ENCODE results near the gene DOCK10.

The DOCK10 gene

DNA sequence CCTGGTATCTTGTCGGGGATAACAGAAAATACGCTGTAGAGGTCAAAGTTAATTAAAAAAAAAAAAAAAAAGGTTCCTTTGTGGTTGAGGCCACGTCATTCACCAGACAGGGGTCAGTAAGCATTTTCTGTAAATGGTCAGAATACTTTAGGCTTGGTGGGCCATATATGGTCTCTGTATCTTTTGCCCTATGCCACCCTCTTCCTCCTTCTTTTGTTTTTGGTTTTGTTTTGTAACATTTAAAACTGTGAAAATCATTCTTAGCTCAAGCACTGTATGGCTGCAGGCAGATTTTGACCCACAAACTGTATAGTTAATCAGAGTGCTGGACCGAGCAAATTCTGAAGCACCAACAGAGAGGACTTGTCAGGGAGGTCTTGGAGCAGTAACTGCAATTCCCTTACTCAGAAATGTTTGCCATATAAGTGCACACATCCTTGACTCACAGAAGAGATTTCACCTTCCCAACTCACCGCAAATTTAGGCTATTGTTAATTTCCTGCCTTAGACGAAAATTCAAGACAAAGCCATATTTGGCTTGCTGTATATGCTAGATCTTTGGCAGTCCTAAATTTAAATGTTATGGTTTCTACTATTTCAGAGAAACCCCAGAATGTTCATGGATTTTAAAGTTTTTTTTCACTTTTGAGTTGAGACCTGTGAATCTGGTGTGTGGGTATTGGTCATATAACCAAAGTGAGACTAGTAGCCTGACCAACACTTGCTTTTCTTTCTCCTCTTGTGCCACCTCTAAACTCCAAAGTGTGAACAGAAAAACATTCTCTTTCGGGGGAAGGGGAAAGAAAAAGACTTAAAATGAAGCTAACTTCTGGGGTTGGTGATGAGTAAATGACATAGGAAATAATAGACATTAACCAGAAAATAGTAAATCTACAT is 65.4 kb downstream of the DOCK10 start:
- no peaks in the 10 kb centered on the region for H3K9me3 ChIP-seq (ENCODE audit: control insufficient read depth, insufficient read depth, low read length)
- H3K4me3 ChIP-seq (ENCODE audit: low read depth, low read length) = no peak overlapping the region
- H3K9ac ChIP-seq (ENCODE audit: low read depth, low read length) = no peak overlapping the region
- no peaks in the 10 kb centered on the region for H3K27me3 ChIP-seq (ENCODE audit: control insufficient read depth, insufficient read depth, low read length)
- H3K36me3 ChIP-seq (ENCODE audit: control insufficient read depth, insufficient read depth, low read length) = no peaks in the 10 kb centered on the region
- no peak overlapping the region for H3K27ac ChIP-seq (ENCODE audit: low read depth, low read length)
- no peaks in the 10 kb centered on the region for H3K4me1 ChIP-seq (ENCODE audit: control insufficient read depth, insufficient read depth, low read length)

DNA sequence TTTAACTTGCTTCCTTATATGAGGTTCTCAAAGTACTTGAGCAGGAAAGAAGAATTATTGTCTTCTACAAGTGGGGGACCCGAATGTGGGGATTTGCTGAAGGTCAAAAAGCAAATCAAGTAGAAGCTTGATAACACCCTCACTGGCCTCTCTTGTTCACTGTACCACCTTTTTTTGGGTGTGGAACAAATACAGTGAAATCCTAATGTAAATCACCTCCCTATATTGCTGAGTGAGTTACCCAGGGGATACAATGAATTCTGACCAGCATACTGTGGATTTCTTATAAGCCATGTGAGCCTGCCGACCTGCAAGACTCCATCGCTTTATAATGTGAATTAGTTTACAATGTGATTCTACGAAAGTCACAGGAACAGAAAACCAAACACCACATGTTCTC is 66.5 kb downstream of the DOCK10 start:
- Histone ChIP-seq H3K4me3 (ENCODE audit: low read depth, low read length) (no peak overlapping the region), H3K27me3 (ENCODE audit: control insufficient read depth, insufficient read depth, low read length) (no peaks in the 10 kb centered on the region), H3K9ac (ENCODE audit: low read depth, low read length) (no peak overlapping the region), H3K27ac (ENCODE audit: low read depth, low read length) (no peak overlapping the region), H3K9me3 (ENCODE audit: control insufficient read depth, insufficient read depth, low read length) (no peaks in the 10 kb centered on the region), H3K4me1 (ENCODE audit: control insufficient read depth, insufficient read depth, low read length) (0 out of 2 replicates have a peak, but pooled peaks cover 2% of the 10 kb centered on the region), H3K36me3 (ENCODE audit: control insufficient read depth, insufficient read depth, low read length) (no peaks in the 10 kb centered on the region)

GRCh38 chr2:224973112-224974016 is 68.9 kb downstream of the DOCK10 start:
- 0 out of 2 replicates have a peak, but pooled peaks cover 2% of the 10 kb centered on the region for H3K4me1 ChIP-seq (ENCODE audit: control insufficient read depth, insufficient read depth, low read length)

DNA sequence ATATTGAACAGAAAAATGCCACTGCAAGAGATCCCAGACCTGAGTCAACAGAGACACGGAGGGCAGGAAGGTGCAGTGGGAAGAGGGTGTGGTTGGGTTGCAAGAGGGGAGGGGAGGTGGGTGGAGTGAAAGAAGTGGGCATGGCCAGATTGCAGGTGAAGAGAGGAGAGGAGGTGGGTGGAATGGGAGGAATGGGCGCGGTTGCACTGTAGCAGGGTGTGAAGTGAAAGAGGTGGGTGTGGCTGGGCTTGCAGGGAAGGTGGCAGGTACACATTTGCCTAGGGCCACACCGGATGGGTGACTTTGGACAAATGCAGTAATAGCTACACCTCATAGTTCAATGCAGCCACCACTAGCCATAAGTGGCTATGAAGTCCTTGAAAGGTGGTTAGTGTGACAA is 71.1 kb downstream of the DOCK10 start:
- no peak overlapping the region for H3K4me3 ChIP-seq (ENCODE audit: low read depth, low read length)
- 0 out of 2 replicates have a peak, but pooled peaks cover 2% of the 10 kb centered on the region for H3K4me1 ChIP-seq (ENCODE audit: control insufficient read depth, insufficient read depth, low read length)
- no peak overlapping the region for H3K9ac ChIP-seq (ENCODE audit: low read depth, low read length)
- H3K9me3 ChIP-seq (ENCODE audit: control insufficient read depth, insufficient read depth, low read length) = no peaks in the 10 kb centered on the region
- H3K27ac ChIP-seq (ENCODE audit: low read depth, low read length) = no peak overlapping the region
- no peaks in the 10 kb centered on the region for H3K36me3 ChIP-seq (ENCODE audit: control insufficient read depth, insufficient read depth, low read length)
- no peaks in the 10 kb centered on the region for H3K27me3 ChIP-seq (ENCODE audit: control insufficient read depth, insufficient read depth, low read length)

More at GRCh38 chr2:224973112-224974016, 68.9 kb downstream of the DOCK10 start:
- H3K36me3 ChIP-seq (ENCODE audit: control insufficient read depth, insufficient read depth, low read length) = no peaks in the 10 kb centered on the region
- H3K9me3 ChIP-seq (ENCODE audit: control insufficient read depth, insufficient read depth, low read length) = no peaks in the 10 kb centered on the region
- H3K4me3 ChIP-seq (ENCODE audit: low read depth, low read length) = no peak overlapping the region
- H3K27ac ChIP-seq (ENCODE audit: low read depth, low read length) = no peak overlapping the region
- H3K9ac ChIP-seq (ENCODE audit: low read depth, low read length) = no peak overlapping the region
- no peaks in the 10 kb centered on the region for H3K27me3 ChIP-seq (ENCODE audit: control insufficient read depth, insufficient read depth, low read length)

DNA sequence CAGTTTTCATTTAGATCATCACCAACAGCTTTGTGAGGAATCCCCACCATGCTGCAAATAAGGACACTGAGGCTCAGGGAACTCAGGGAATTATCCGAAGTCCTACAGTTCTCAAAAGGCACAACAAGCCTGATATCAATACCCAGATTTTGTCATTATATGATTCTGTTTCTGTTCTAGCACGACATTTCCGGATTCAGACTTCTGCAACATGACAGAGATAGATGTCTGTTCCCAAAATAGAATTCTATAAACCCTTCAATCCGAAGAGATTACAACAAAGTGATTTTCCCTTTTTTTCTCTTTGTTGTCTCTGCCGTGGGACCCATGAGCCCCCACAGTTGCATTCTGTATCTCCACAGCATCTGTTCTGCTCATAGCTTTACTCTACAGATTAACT is 72.0 kb downstream of the DOCK10 start:
- Histone ChIP-seq H3K27ac (ENCODE audit: low read depth, low read length) (no peak overlapping the region), H3K4me1 (ENCODE audit: control insufficient read depth, insufficient read depth, low read length) (0 out of 2 replicates have a peak, but pooled peaks cover 2% of the 10 kb centered on the region), H3K27me3 (ENCODE audit: control insufficient read depth, insufficient read depth, low read length) (no peaks in the 10 kb centered on the region), H3K9ac (ENCODE audit: low read depth, low read length) (no peak overlapping the region), H3K9me3 (ENCODE audit: control insufficient read depth, insufficient read depth, low read length) (no peaks in the 10 kb centered on the region), H3K4me3 (ENCODE audit: low read depth, low read length) (no peak overlapping the region), H3K36me3 (ENCODE audit: control insufficient read depth, insufficient read depth, low read length) (no peaks in the 10 kb centered on the region)

DNA sequence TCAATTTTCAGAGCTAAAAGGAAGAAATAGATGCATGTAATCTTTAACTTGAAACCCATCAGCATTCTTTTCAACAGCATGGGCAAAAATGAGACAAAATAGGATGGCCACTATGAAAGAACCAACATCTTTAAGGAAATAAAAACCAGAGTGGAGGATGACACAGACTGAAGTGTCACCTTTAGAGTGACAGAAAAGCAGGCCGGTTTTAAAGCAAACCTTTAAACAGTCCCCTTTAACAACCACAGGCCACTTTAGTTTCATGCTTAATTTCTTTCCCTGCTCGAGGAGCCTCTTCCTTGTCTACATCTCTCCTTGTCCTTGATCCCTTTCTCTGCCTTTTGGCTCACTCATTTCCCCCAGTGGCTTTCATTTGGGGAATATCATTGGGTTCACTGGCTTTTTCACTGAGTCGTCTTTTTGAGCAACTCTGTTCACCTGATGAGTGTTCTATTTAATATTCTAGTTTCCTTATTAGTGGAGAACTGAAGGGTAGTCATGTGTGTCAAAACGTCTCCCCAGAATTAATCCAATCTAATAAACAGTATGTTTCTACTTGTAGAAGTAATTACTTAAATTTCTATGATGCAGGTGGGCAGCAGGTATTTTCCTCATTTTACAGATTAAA is 72.5 kb downstream of the DOCK10 start:
- Histone ChIP-seq H3K36me3 (ENCODE audit: control insufficient read depth, insufficient read depth, low read length) (no peaks in the 10 kb centered on the region), H3K27ac (ENCODE audit: low read depth, low read length) (no peak overlapping the region), H3K9me3 (ENCODE audit: control insufficient read depth, insufficient read depth, low read length) (no peaks in the 10 kb centered on the region), H3K4me3 (ENCODE audit: low read depth, low read length) (no peak overlapping the region), H3K27me3 (ENCODE audit: control insufficient read depth, insufficient read depth, low read length) (no peaks in the 10 kb centered on the region), H3K9ac (ENCODE audit: low read depth, low read length) (no peak overlapping the region), H3K4me1 (ENCODE audit: control insufficient read depth, insufficient read depth, low read length) (0 out of 2 replicates have a peak, but pooled peaks cover 2% of the 10 kb centered on the region)

DNA sequence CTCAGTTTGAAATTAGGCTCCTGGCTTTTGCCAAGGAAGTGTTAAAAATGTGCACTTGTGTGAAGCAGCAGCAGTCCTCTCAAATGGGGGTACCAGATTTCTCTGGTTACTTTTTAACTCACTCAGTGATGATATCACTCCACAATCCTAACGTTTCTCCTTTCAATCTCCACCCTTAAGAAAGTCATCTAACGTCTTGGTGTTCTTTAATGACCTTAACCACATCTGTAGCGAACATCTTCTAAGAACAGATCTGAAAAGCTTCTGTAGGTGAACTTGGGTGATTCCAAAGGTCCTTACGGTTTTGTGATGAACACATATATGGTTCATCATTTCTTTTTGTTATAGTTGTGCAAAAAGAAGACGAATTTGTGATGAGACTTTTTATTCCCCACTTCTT is 73.2 kb downstream of the DOCK10 start:
- H3K4me1 ChIP-seq (ENCODE audit: control insufficient read depth, insufficient read depth, low read length) = 0 out of 2 replicates have a peak, but pooled peaks cover 2% of the 10 kb centered on the region
- H3K9ac ChIP-seq (ENCODE audit: low read depth, low read length) = no peak overlapping the region
- no peak overlapping the region for H3K4me3 ChIP-seq (ENCODE audit: low read depth, low read length)
- no peaks in the 10 kb centered on the region for H3K36me3 ChIP-seq (ENCODE audit: control insufficient read depth, insufficient read depth, low read length)
- H3K27me3 ChIP-seq (ENCODE audit: control insufficient read depth, insufficient read depth, low read length) = no peaks in the 10 kb centered on the region
- no peak overlapping the region for H3K27ac ChIP-seq (ENCODE audit: low read depth, low read length)
- H3K9me3 ChIP-seq (ENCODE audit: control insufficient read depth, insufficient read depth, low read length) = no peaks in the 10 kb centered on the region

DNA sequence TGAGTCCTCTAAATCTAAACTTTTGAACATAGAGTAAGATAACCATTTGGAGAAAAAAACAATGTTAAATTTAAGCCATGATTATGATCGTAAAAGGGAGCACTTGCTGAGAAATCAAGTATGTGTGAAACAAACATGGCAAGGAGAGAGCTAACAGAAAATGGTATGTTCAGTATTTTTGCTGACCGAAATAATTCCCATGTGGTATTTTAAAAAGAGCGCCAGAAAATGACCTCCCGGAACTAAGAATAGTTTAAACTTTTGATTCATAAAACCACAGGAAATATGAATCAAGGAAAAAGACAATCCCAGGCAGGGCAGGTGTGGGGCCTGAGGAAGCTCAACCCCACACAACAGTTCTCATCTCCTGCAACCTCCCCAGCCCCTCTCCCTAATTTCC is 74.2 kb downstream of the DOCK10 start:
- no peak overlapping the region for H3K27ac ChIP-seq (ENCODE audit: low read depth, low read length)
- no peaks in the 10 kb centered on the region for H3K36me3 ChIP-seq (ENCODE audit: control insufficient read depth, insufficient read depth, low read length)
- H3K9me3 ChIP-seq (ENCODE audit: control insufficient read depth, insufficient read depth, low read length) = no peaks in the 10 kb centered on the region
- H3K27me3 ChIP-seq (ENCODE audit: control insufficient read depth, insufficient read depth, low read length) = no peaks in the 10 kb centered on the region
- 0 out of 2 replicates have a peak, but pooled peaks cover 2% of the 10 kb centered on the region for H3K4me1 ChIP-seq (ENCODE audit: control insufficient read depth, insufficient read depth, low read length)
- no peak overlapping the region for H3K4me3 ChIP-seq (ENCODE audit: low read depth, low read length)
- no peak overlapping the region for H3K9ac ChIP-seq (ENCODE audit: low read depth, low read length)

DNA sequence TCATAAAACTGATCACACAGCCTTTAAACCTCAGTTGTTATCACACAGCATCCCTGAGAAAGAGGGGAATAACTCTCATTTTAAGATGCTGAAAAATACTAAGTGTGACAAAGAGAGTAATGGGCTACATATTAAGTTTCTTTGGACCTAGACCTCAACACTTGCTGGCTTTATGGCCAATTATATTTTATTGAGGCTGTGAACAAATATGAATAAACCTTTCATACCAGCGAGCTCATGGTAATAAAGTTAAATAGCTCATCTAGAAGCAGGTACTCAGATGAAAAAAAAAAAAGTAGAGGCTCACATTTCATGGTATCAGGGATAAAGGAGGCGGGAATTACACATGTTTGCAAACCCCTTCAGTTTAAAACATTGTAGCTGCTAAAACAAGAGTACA is 75.7 kb downstream of the DOCK10 start:
- Histone ChIP-seq H3K9ac (ENCODE audit: low read depth, low read length) (no peak overlapping the region), H3K36me3 (ENCODE audit: control insufficient read depth, insufficient read depth, low read length) (no peaks in the 10 kb centered on the region), H3K27me3 (ENCODE audit: control insufficient read depth, insufficient read depth, low read length) (no peaks in the 10 kb centered on the region), H3K4me1 (ENCODE audit: control insufficient read depth, insufficient read depth, low read length) (0 out of 2 replicates have a peak, but pooled peaks cover 2% of the 10 kb centered on the region), H3K27ac (ENCODE audit: low read depth, low read length) (no peak overlapping the region), H3K9me3 (ENCODE audit: control insufficient read depth, insufficient read depth, low read length) (no peaks in the 10 kb centered on the region), H3K4me3 (ENCODE audit: low read depth, low read length) (no peak overlapping the region)

- Histone ChIP-seq H3K27me3 (ENCODE audit: control insufficient read depth, insufficient read depth, low read length) (no peaks in the 10 kb centered on the region), H3K27ac (ENCODE audit: low read depth, low read length) (no peak overlapping the region), H3K36me3 (ENCODE audit: control insufficient read depth, insufficient read depth, low read length) (no peaks in the 10 kb centered on the region), H3K4me1 (ENCODE audit: control insufficient read depth, insufficient read depth, low read length) (no peaks in the 10 kb centered on the region), H3K4me3 (ENCODE audit: low read depth, low read length) (no peak overlapping the region), H3K9ac (ENCODE audit: low read depth, low read length) (no peak overlapping the region), H3K9me3 (ENCODE audit: control insufficient read depth, insufficient read depth, low read length) (no peaks in the 10 kb centered on the region)
These were observed 82.7 kb downstream of the DOCK10 start for GRCh38 chr2:224959556-224959955.
